Right lobe of liver (tissue), 6 donors: ENCODE results near the gene GDPD5. TPM values are rescaled to one million over a fixed set of nuclear protein-coding genes. Genes with fewer than 3 reads are reported as not detected.

Source experiments
- ATAC-seq, 4 donors: fragments of 200-7000 bp; cut with Tn5 transposase; one replicate each; pipeline ENCODE4 v1.9.1; 2020; ENCODE audit warnings: mild to moderate bottlenecking in 4 of 4, moderate library complexity in 4 of 4
- DNase-seq, 3 donors: peaks; one replicate each; pipeline ENCODE4 v3.0.0-alpha.2; 2020
- H3K27ac ChIP-seq, 3 donors: fragments of 200-600 bp; one replicate each; pipeline ENCODE4 v1.8.0; 2022
- H3K27me3 ChIP-seq, 2 donors: fragments of 200-600 bp; one replicate each; pipeline ENCODE4 v1.8.0; 2022
- H3K36me3 ChIP-seq, 4 donors: fragments of 200-600 bp; sonication (generic) in 1 of 4; one replicate each; pipeline versions ENCODE4 v1.5.1 to v1.8.0; 2017 to 2022; ENCODE audit warnings: control low read depth in 1 of 4
- H3K4me1 ChIP-seq, 4 donors: fragments of 200-600 bp; sonication (generic) in 1 of 4; one replicate each; pipeline versions ENCODE4 v1.5.1 to v1.8.0; 2017 to 2022; ENCODE audit warnings: control low read depth in 1 of 4
- H3K4me3 ChIP-seq, 3 donors: fragments of 200-600 bp; one replicate each; pipeline ENCODE4 v1.8.0; 2022
- H3K9me3 ChIP-seq, 4 donors: fragments of 200-600 bp; sonication (generic) in 1 of 4; one replicate each; pipeline versions ENCODE4 v1.5.1 to v1.8.0; 2017 to 2022; ENCODE audit warnings: control low read depth in 1 of 4
- CTCF ChIP-seq, 4 donors: fragments of 200-600 bp in 3 of 4; fragments of 450-650 bp in 1 of 4; IDR thresholded peaks; one replicate each; pipeline versions ENCODE4 v1.5.1 to v1.8.0; 2016 to 2022; ENCODE audit warnings: antibody characterized with exemption in 4 of 4, mild to moderate bottlenecking in 2 of 4
- POLR2A ChIP-seq: fragments of 450-650 bp; IDR thresholded peaks from one replicate; pipeline ENCODE4 v1.6.1; 2017; ENCODE audit warnings: antibody characterized with exemption, mild to moderate bottlenecking
- WGBS: methylation state at CpG from one replicate; pipeline ENCODE4 v1.1.6; 2018; ENCODE audit warnings: low coverage, low lambda C conversion rate; ENCODE audit not compliant: insufficient coverage; ENCODE audit errors: missing lambda C conversion rate; 5-methylcytosine and 5-hydroxymethylcytosine counted together
- intact Hi-C, 2 donors: fragments of 100-400 bp; cut with DNase I; formaldehyde crosslinking; loops; one replicate each; pipeline versions ENCODE4 v1.11.2 to v1.14.1; 2022
- total RNA-seq, 6 experiments: library from RNA; depleted of rRNA in 2 of 6; stranded (reverse); fragments of >200 nt in 2 of 6; fragmentation: NEBNext Ultra II Directional in 3 of 6; extraction: Animal tissue kit (Norgen Biotek cat#: 25700) in 3 of 6; gene quantifications; one replicate each; pipeline versions ENCODE4 v1.1.0 to v1.2.4, GENCODE V29; 2016 to 2023
- donor health status: DM: no; HTN: yes; CAD: no.
- donor health status: DM: no; HTN: no; CAD: no.
- donor health status: DM: no; HTN: no; CAD: no.
- donor health status: DM: no; HTN: yes; CAD: no.
- donor health status: DM: no; HTN: yes; CAD: no.

The GDPD5 gene
- total RNA-seq, 6 experiments from 2014 or later = 2.0 to 10.7 (median 4.1) TPM

- ATAC-seq = peak; percentile 6 to 79 (median 55)
- Histone ChIP-seq H3K4me3 (no peak overlapping the region), H3K27me3 (no peaks in the 10 kb centered on the region), H3K4me1 (peaks cover 0 to 4% (median 0%) of the 10 kb centered on the region in 4 donors), H3K36me3 (no peaks in the 10 kb centered on the region), H3K9me3 (no peaks in the 10 kb centered on the region), H3K27ac (no peak overlapping the region)
- TF ChIP-seq CTCF (IDR thresholded peaks at IDR 0.05) (no peak), POLR2A (no peak)
- WGBS = 12% methylated on average over 4 of the region's 5 CpGs
- intact Hi-C loops = no loop called here
- no peak for DNase-seq
Observed at GRCh38 chr11:75513250-75513649, 12.5 kb downstream of the GDPD5 start.

- Histone ChIP-seq H3K27me3 (no peaks in the 10 kb centered on the region), H3K36me3 (no peaks in the 10 kb centered on the region), H3K4me3 (no peak overlapping the region), H3K9me3 (no peaks in the 10 kb centered on the region), H3K4me1 (peaks cover 0 to 4% (median 0%) of the 10 kb centered on the region in 4 donors), H3K27ac (no peak overlapping the region)
- 53% methylated on average over 5 of the region's 5 CpGs for WGBS
- DNase-seq = no peak
- intact Hi-C loops = no loop called here
- TF ChIP-seq CTCF (IDR thresholded peaks at IDR 0.05) = no peak
- TF ChIP-seq POLR2A = no peak
- no peak for ATAC-seq
Observed at GRCh38 chr11:75510723-75511019, 15.1 kb downstream of the GDPD5 start.

- H3K4me3 ChIP-seq = no peak overlapping the region
- H3K36me3 ChIP-seq = no peaks in the 10 kb centered on the region
- no peak for TF ChIP-seq CTCF (IDR thresholded peaks at IDR 0.05)
- TF ChIP-seq POLR2A = no peak
- no peak for ATAC-seq
- no peak for DNase-seq
- H3K4me1 ChIP-seq = peaks cover 0 to 4% (median 0%) of the 10 kb centered on the region in 4 donors
- 70% methylated on average over 2 of the region's 9 CpGs for WGBS
- H3K9me3 ChIP-seq = no peaks in the 10 kb centered on the region
- H3K27me3 ChIP-seq = no peaks in the 10 kb centered on the region
- intact Hi-C loops = no loop called here
- H3K27ac ChIP-seq = no peak overlapping the region
Observed at GRCh38 chr11:75510004-75510722, 15.6 kb downstream of the GDPD5 start.

GRCh38 chr11:75509020-75509720, 16.6 kb downstream of the GDPD5 start:
- intact Hi-C loops = no loop called here
- H3K27me3 ChIP-seq = no peaks in the 10 kb centered on the region
- 67% methylated on average over 2 of the region's 5 CpGs for WGBS
- no peaks in the 10 kb centered on the region for H3K36me3 ChIP-seq
- H3K4me3 ChIP-seq = no peak overlapping the region
- H3K9me3 ChIP-seq = no peaks in the 10 kb centered on the region
- DNase-seq = no peak
- ATAC-seq = peak in 1 of 4 donors; percentile 5
- H3K4me1 ChIP-seq = peaks cover 0 to 4% (median 0%) of the 10 kb centered on the region in 4 donors
- H3K27ac ChIP-seq = no peak overlapping the region
- TF ChIP-seq POLR2A (no peak), CTCF (IDR thresholded peaks at IDR 0.05) (no peak)
